Measurements from ENCODE around the gene RTBDN. TPM values are rescaled to one million over a fixed set of nuclear protein-coding genes. Genes with fewer than 3 reads are reported as not detected.

The RTBDN gene
- total and polyA plus RNA-seq, 2 of the 8 experiments (the other 6 are each of a cell fraction or from before 2014, with no cell fraction given) = 4.0 to 4.8 TPM

DNA sequence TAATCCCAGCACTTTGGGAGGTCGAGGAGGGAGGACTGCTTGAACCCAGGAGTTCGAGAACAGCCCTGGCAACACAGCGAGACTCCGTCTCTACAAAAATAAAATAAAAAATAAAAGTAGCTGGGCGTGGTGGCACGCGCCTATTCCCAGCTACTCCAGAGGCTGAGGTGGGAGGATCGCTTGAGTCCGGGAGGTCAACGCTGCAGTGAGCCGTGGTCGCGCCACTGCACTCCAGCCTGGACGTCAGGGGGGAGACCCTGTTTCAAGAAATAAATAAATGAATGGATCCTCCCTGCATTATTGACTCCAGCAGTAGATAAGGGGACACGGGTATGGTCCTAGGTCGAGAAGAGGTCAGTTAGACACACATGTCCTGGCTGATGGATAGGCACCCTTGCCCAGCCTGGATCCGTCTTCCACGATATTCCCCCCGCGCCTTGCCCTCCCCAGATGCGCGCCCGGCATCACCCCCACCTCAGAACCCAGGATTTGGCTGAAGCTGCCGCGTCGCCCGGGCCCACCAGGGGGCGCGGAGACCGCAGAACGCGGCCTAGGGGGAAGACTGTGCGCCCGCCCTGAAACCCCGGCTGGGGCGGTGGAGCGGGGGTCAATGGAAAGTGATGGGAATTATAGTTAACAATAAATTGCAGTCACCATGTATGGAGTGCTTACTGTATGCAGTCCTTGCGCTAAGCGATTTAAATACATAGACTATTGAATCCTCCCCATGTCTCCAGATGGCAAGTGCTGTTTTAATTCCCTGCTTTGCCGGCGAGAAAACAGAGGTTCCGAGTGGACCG, 57.0 kb downstream of the RTBDN start (continued):
- TF ChIP-seq SIN3A (conservative IDR thresholded peaks at IDR 0.05 in 1 of 2, IDR thresholded peaks at IDR 0.05 in 1 of 2; ENCODE audit: low read depth in 1 of 2, low read length in 2 of 2) = 0 out of 4 replicates have a peak, but pooled peaks of 1 of the 2 experiments have one; percentile 50
- no peak for TF ChIP-seq CBX5 (IDR thresholded peaks at IDR 0.05; ENCODE audit: low read depth, low read length)
- TF ChIP-seq, protein P1, sequence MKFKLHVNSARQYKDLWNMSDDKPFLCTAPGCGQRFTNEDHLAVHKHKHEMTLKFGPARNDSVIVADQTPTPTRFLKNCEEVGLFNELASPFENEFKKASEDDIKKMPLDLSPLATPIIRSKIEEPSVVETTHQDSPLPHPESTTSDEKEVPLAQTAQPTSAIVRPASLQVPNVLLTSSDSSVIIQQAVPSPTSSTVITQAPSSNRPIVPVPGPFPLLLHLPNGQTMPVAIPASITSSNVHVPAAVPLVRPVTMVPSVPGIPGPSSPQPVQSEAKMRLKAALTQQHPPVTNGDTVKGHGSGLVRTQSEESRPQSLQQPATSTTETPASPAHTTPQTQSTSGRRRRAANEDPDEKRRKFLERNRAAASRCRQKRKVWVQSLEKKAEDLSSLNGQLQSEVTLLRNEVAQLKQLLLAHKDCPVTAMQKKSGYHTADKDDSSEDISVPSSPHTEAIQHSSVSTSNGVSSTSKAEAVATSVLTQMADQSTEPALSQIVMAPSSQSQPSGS (IDR thresholded peaks at IDR 0.05; ENCODE audit: low read length) = no peak
- TF ChIP-seq EGR1 (IDR thresholded peaks at IDR 0.05; ENCODE audit: borderline replicate concordance, low read depth, low read length) = no peak
- peak; percentile 74 to 84 for TF ChIP-seq RAD21 (IDR thresholded peaks at IDR 0.05 in 1 of 2, conservative IDR thresholded peaks at IDR 0.05 in 1 of 2; ENCODE audit: low read depth in 2 of 2, low read length in 2 of 2)
- peak in 1 of 2 experiments; percentile 41; a peak in 1 of 3 replicates for TF ChIP-seq EP300 (IDR thresholded peaks at IDR 0.05; ENCODE audit: borderline replicate concordance in 1 of 2, low read depth in 2 of 2, low read length in 2 of 2)
- no peak for TF ChIP-seq HDAC2 (IDR thresholded peaks at IDR 0.05; ENCODE audit: borderline replicate concordance in 1 of 2, low read depth in 2 of 2, low read length in 2 of 2)
- no peak for TF ChIP-seq ZNF274 (IDR thresholded peaks at IDR 0.05; ENCODE audit: borderline replicate concordance, extremely low read depth, low read length)
- TF ChIP-seq RFX5 (IDR thresholded peaks at IDR 0.05; ENCODE audit: borderline replicate concordance, low read depth, low read length) = no peak
- no peak for TF ChIP-seq RBBP5 (IDR thresholded peaks at IDR 0.05; ENCODE audit: borderline replicate concordance, low read depth, low read length)
- TF ChIP-seq, protein P2, sequence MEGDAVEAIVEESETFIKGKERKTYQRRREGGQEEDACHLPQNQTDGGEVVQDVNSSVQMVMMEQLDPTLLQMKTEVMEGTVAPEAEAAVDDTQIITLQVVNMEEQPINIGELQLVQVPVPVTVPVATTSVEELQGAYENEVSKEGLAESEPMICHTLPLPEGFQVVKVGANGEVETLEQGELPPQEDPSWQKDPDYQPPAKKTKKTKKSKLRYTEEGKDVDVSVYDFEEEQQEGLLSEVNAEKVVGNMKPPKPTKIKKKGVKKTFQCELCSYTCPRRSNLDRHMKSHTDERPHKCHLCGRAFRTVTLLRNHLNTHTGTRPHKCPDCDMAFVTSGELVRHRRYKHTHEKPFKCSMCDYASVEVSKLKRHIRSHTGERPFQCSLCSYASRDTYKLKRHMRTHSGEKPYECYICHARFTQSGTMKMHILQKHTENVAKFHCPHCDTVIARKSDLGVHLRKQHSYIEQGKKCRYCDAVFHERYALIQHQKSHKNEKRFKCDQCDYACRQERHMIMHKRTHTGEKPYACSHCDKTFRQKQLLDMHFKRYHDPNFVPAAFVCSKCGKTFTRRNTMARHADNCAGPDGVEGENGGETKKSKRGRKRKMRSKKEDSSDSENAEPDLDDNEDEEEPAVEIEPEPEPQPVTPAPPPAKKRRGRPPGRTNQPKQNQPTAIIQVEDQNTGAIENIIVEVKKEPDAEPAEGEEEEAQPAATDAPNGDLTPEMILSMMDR (IDR thresholded peaks at IDR 0.05; ENCODE audit: control extremely low read depth in 1 of 3, insufficient read depth in 1 of 3, low read depth in 1 of 3, low read length in 3 of 3) = peak; percentile 81 to 92 (median 81)
- TF ChIP-seq CREB1 (IDR thresholded peaks at IDR 0.05) = peak; percentile 78
- TF ChIP-seq TAF1 (IDR thresholded peaks at IDR 0.05; ENCODE audit: low read depth, low read length) = no peak

Measured in H1 (cell line).